GM19324 (cell line): ENCODE results near the gene ATP6V0C.
"Not testable (repeated sequence)": the region's sequence is repeated elsewhere in the genome, so short reads cannot be mapped to it uniquely, and the experiment has no call there.

Experiments used
- ATAC-seq: cut with Tn5 transposase; IDR thresholded peaks from one replicate; pipeline ENCODE4 v1.9.1; 2021; ENCODE audit warnings: mild to moderate bottlenecking, moderate library complexity; ENCODE audit not compliant: unreplicated experiment, low FRiP score

Gene ATP6V0C

DNA sequence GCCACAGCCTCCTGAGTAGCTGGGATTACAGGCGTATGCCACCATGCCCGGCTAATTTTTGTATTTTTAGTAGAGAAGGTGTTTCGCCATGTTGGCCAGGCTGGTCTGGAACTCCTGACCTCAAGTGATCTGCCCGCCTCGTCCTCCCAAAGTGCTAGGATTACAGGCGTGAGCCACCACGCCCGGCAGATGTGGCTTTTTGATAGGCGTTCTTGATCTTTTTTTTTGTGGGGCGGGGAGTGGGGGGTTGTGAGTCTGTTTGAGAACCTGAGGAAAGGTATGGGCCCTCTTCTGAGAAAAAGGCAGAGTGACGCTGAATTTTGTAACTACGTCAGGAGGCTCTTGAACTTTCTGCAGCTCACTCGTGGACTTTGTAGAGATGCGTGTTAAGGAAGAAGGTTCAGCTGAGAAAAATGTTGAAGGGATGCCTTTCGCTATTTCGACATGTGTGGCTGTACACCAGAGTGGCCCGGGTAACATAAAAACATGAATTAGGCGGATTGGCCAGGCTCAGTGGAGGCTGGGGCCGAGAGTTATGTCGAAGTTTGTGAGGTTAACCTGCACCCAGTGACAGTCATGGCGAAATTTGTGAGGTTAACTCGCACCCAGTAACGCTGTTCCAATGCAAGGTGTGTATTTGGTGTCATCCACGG lies 25.6 kb downstream of the ATP6V0C start:
- ATAC-seq = not testable (repeated sequence)

DNA sequence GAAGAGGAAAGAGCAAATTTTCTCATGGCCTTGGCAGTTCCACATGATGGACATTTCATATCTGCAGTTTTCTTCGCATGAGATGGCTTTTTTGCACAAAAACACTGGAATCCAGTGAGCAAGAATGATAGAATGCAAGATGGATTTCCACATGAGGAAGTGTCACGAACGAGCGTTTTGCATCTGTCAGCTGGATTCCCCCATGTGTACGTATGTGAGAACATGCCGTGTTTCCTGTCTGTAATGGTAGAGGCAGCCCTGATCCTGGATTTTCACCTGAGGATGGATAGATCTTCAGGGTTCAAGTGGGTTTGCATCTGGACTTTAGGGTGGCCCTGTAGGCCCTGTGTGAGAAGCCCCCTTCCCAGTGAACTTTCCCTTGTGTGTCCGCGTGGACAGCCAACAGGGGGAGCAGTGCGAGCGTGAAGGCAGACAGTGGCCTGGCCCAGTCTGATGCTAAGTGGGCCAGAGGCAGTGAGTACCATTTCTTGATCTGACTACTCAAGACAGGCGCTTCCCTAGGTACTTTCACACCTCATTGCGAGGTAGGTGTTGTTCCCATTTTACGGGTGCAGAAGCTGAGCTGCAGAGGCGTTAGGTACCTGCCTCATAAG lies 26.2 kb downstream of the ATP6V0C start:
- not testable (repeated sequence) for ATAC-seq

DNA sequence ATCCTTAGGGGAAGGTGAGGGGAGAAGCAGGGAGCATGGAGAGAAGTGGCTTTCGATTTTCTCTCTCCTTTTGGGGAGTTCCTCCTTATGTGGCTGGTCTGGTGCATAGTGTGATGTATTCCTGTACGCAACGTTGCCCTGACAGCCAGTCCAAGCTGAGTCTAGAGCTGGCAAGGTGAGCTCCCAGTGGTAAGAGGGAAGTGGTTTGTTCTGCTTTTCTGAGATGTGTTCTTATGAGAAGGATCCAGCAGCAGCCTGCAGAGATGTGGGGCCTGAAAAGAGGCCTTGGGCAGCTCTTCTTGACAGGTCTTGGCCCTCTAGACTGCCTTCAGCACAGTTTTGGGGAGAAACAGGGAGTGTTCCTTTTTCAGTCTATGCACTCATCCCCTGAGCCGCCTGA lies 27.2 kb downstream of the ATP6V0C start:
- not testable (repeated sequence) for ATAC-seq

DNA sequence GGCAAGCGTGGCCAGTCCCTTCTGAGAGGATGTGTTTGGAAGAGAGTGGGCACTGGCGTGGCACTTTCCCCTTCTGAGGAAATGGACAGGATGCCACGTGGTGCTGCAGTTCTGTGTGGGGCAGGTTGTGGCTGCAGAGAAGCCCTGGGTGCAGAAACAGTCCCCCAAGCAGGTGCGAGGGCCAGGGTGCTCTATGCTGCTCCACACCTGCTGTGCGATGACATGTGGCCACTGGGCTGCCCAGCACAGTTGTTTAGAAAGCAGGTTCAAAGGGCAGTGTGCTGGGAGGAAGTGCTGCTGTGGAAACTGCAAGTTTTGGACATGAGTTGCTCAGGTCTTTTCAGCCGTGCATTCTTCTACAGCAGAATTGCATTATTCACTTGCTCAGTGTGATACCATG lies 27.7 kb downstream of the ATP6V0C start:
- ATAC-seq = not testable (repeated sequence)

DNA sequence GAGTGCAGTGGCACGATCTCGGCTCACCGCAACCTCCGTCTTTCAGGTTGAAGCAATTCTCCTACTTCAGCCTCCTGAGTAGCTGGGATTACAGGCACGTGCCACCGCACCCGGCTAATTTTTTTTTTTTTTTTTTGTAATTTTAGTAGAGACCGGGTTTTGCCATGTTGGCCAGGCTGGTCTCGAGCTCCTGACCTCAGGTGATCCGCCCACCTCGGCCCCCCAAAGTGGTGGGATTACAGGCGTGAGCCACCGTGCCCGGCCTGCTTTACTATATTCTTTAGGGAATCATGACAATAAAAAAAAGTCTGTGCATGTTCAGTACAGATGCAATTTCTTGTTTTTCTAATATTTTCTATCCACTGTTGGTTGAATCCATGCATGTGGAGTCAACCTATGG lies 30.0 kb downstream of the ATP6V0C start:
- not testable (repeated sequence) for ATAC-seq

DNA sequence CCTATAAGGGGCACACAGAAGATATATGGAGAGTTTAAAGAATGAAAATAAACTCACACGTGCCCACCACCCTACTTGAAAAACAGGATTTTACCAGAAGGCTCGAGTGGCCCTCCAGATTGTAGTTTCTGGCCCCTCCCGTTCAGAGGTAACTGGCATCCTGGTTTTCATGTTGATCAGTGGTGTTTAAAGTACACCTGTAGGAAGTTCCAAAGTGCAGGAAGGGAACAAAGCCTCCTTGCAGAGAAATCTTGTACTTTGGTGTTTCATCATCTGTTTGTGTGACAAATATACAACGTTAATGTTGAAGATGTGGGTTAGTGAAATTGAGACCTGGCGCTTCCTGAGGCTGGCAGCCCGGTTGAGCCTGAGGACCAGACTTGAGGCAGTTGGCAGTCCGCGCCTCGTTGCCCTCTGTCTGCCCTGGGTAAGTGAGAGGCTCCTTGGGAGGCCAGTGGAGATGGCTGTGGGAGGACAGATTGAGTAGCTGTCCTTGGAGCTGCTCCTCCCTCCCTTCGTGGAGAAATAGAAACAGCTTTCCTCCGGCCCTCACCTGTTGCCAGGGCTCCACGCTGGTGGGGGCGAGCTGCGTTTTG lies 36.6 kb downstream of the ATP6V0C start:
- not testable (repeated sequence) for ATAC-seq

DNA sequence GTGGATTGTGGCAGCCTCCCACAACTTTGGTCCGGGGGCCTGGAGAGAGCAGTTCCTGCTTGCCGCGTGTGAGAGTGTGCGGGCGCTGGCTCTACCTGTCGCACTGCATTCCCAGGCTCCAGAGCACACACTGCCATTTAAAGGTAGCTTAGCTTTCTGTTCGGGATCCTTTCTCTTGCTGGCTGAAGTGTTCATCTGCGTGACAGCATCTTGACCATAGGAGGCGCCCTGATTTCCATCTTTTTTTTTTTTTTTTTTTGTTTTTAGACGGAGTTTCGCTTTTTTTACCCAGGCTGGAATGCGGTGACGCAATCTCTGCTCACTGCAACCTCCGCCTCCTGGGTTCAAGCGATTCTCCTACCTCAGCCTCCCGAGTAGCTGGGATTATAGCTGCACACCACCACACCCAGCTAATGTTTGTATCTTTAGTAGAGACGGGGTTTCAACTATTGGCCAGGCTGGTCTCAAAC lies 37.7 kb downstream of the ATP6V0C start:
- not testable (repeated sequence) for ATAC-seq

DNA sequence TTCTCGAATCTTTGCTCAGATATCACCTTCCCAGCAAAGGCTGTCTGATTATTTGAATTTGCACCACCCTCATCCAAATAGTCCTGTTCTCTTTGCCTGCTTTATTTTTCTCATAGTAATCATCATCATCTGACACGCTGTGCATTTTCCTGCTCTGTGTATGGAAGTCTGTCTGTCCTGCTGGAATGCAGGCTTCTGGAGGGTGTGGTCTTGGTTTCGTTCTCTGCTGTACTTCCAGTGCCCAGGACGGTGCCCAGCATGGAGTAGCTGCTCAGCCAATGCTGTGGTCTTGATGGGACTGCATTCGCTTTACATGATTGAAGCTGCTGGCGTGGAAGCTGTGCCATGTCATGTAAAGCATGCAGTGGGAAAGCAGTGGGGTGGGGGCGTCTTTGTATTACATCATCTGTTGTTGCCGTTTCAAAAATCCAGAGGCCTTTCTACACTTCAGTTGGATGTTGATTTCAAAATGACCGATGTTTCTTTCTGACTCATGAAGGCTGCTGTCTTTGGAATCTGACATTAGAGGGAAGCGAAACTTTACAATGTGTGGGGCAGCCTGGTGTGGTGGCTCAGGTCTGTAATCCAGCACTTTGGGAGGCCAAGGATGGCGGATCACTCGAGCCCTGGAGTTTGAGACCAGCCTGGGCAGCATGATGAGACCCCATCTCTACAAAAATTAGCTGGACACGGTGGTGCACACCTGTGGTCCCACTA lies 41.1 kb downstream of the ATP6V0C start:
- not testable (repeated sequence) for ATAC-seq

DNA sequence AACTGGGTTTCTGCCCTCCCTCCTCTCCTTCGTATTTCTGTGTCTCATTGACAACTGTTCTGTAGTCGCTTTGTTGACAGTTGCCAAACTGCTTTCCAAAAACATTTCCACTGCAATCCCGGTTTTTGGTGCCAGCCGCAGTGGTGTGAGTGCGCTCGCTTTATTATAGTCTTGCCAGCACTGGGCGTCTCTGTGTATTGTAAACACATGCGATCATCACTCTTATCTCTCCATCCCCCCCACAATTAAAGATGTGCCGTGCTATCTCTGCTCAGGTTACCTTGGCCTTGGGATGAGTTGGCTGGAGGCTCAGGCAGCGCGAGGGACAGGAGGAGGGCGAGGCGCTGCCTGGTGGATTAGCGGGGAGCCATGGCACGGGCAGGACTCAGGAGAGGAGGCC lies 43.4 kb downstream of the ATP6V0C start:
- ATAC-seq = not testable (repeated sequence)

DNA sequence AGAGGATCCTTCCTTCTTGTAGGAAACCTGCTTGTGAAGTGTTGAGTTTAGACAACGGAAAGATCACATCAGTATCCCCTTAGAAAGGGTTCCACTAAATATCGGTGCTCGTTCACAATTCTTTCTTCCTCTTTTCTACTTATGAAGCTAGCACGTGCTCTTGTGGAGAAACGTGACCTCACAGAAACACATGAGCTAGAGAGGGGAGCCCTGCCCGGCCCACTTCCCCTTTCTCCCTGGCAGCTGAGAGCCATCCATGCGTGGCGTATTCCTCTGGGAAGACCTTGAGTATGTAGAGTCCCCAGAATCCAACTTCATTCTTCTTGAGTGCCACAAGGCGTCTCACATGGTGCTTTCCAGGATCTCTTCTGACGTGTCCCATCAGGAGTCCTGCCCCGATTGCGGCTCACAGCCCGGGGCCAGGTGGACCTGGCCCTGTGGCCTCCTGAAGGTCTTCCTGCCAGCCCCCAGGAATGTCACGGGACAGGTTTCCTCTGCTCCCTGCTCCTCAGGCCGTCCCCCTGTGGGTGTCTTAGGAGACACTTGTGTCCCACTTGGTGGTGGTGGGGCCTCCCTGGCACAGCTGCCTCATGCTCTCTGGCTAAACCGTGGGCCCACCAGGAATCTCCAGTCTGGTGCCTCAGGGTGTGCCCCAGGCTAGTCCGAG lies 46.5 kb downstream of the ATP6V0C start:
- not testable (repeated sequence) for ATAC-seq

DNA sequence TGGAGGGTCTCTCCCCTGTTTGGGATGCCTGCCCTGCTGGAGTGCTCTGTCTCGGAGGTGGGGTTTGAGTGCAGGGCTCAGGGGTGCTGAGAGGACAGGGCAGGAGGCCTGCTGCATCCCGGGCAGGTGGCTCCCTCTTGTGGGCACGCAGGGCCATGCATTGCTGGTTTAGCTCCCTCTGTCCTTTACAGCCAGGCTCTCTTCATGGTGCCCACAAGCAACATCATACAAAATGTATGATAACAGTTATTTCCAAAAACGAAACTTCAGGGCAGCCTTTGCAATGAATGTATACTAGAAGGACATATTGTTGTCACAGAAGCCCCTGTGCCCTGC lies 47.0 kb downstream of the ATP6V0C start:
- ATAC-seq = not testable (repeated sequence)

DNA sequence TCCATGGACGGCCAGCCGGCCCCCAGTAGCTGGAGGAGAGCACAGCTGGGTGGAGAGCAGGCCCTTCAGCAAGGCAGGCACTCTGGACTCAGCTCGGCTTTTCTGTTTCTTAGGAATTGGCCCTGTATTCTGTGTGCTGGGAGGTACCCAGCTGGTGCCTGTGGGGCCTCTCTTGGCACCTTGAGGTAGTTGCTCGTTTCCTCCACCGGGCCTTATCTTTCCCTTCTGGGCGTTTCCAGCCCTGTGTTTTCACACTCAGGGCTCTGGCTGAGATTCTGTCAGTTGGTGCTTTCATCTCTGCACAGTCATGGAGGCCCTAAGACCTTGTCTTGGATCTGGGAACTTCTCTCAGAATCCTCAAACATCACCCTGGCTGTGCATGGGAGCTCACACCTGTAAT lies 53.8 kb downstream of the ATP6V0C start:
- ATAC-seq = not testable (repeated sequence)

DNA sequence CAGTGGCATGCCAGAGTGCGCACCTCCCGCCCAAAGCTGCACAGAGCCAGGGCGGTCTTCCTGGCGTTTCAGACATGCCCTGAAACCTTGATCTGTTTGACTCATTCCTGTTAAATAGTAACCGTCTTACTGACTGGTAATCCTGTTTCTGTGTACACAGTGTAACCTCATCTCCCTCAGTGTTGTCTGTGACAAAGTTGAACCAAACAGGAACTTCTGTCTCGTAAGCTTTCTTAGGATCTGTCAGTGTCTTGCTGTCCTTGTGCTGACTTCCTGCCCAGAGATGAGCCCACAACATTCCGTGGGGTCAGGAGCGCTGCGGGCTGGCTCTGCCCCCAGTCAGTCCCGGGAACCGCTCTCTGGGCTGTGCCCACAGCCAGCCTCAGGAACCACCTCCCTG lies 54.8 kb downstream of the ATP6V0C start:
- not testable (repeated sequence) for ATAC-seq
